Activated CD4-positive, alpha-beta T cell treated with anti-CD3 and anti-CD28 coated beads, Interleukin-2, amount 10 ng/mL, durations not matched to agents 7 days and 5 days (primary cell): Measurements from ENCODE around the gene MFAP1. TPM values are rescaled to one million over a fixed set of nuclear protein-coding genes. Genes with fewer than 3 reads are reported as not detected.

ENCODE experiments used
- CTCF ChIA-PET: fragments of 350-600 bp; sonication (Branson Sonifier 250); formaldehyde crosslinking; loops from one replicate; lab custom pipeline; 2021; ENCODE audit warnings: antibody characterized with exemption; lab: Charles Lee
- POLR2A ChIA-PET: fragments of 350-600 bp; sonication (Branson Sonifier 250); formaldehyde crosslinking; loops from one replicate; lab custom pipeline; 2021; ENCODE audit warnings: antibody characterized with exemption; lab: Charles Lee
- DNase-seq: peaks from one replicate; pipeline ENCODE4 v3.0.0-alpha.2; 2020
- H3K27ac Mint-ChIP-seq: one replicate; pipeline ENCODE4 v1.8.0; 2021; ENCODE audit warnings: mild to moderate bottlenecking, moderate library complexity, mixed read lengths
- H3K27me3 Mint-ChIP-seq: one replicate; pipeline ENCODE4 v1.8.0; 2021; ENCODE audit warnings: mixed read lengths
- H3K36me3 Mint-ChIP-seq: one replicate; pipeline ENCODE4 v1.8.0; 2021; ENCODE audit warnings: low read depth, mixed read lengths
- H3K4me1 Mint-ChIP-seq: one replicate; pipeline ENCODE4 v1.8.0; 2021; ENCODE audit warnings: mixed read lengths
- H3K4me3 Mint-ChIP-seq: one replicate; pipeline ENCODE4 v1.8.0; 2021; ENCODE audit warnings: mild to moderate bottlenecking, moderate library complexity, mixed read lengths
- H3K9me3 Mint-ChIP-seq: one replicate; pipeline ENCODE4 v1.8.0; 2021; ENCODE audit warnings: mixed read lengths
- total RNA-seq, 2 experiments: library from RNA; stranded (reverse); gene quantifications; one replicate each; pipeline ENCODE4 v1.2.3, GENCODE V29; 2021

Gene MFAP1
- total RNA-seq, 2 experiments from 2014 or later = 38.8 to 42.2 TPM

- peak overlapping the region; percentile 98 for H3K27ac Mint-ChIP-seq
- H3K9me3 Mint-ChIP-seq = no peaks in the 10 kb centered on the region
- CTCF ChIA-PET = interaction anchor here (1.0 kb wide), 1 partner anchor 12 kb away, joined by 3 read pairs; no protein-coding TSS in a partner anchor
- peaks cover 51% of the 10 kb centered on the region for H3K36me3 Mint-ChIP-seq
- H3K4me1 Mint-ChIP-seq = peaks cover 47% of the 10 kb centered on the region
- POLR2A ChIA-PET = interaction anchor here (0.8 to 1.2 kb wide), 2 partner anchors 32 to 34 kb away, joined by 3 read pairs; partner anchors contain the start of gene MFAP1
- H3K4me3 Mint-ChIP-seq = peak overlapping the region; percentile 93
- H3K27me3 Mint-ChIP-seq = no peaks in the 10 kb centered on the region
- DNase-seq = peak; percentile 32
Measured at GRCh38 chr15:43792761-43793476, 31.6 kb downstream of the MFAP1 start.

GRCh38 chr15:43791993-43792760, 32.3 kb downstream of the MFAP1 start, which contains the start of gene SERF2:
Gene SERF2 (plus strand): TSS chr15:43792320. CDS start chr15:43792377, 57 bp downstream.
- no peaks in the 10 kb centered on the region for H3K9me3 Mint-ChIP-seq
- H3K27ac Mint-ChIP-seq = peak within 1 kb of the TSS; percentile 98
- H3K27me3 Mint-ChIP-seq = no peaks in the 10 kb centered on the region
- ChIA-PET POLR2A (interaction anchor here (1.2 kb wide), 1 partner anchor 32 kb away, joined by 3 read pairs; the partner anchor contains the start of gene MFAP1), CTCF (interaction anchor here (1.0 to 1.6 kb wide), 3 partner anchors 9 to 16 kb away, joined by 3 to 8 read pairs (median 3); partner anchors contain the start of genes ELL3 and HYPK)
- peak; percentile 100 for DNase-seq
- peaks cover 44% of the 10 kb centered on the region for H3K4me1 Mint-ChIP-seq
- peaks cover 47% of the 10 kb centered on the region for H3K36me3 Mint-ChIP-seq
- peak within 1 kb of the TSS; percentile 93 for H3K4me3 Mint-ChIP-seq

- Mint-ChIP-seq H3K27me3 (no peaks in the 10 kb centered on the region), H3K36me3 (peaks cover 23% of the 10 kb centered on the region), H3K4me1 (peaks cover 19% of the 10 kb centered on the region), H3K9me3 (no peaks in the 10 kb centered on the region), H3K27ac (no peak overlapping the region), H3K4me3 (no peak overlapping the region)
- POLR2A ChIA-PET = no interaction called here
- DNase-seq = no peak
- CTCF ChIA-PET = interaction anchor here (2.5 kb wide), 1 partner anchor 13 kb away, joined by 8 read pairs; the partner anchor contains the start of gene ELL3
Measured at GRCh38 chr15:43789409-43789808, 35.1 kb downstream of the MFAP1 start.

- Mint-ChIP-seq H3K27ac (peak overlapping the region; percentile 42), H3K9me3 (no peaks in the 10 kb centered on the region), H3K36me3 (peaks cover 5% of the 10 kb centered on the region), H3K27me3 (peaks cover 3% of the 10 kb centered on the region), H3K4me1 (peaks cover 36% of the 10 kb centered on the region), H3K4me3 (peak overlapping the region; percentile 8)
- ChIA-PET CTCF (no interaction called here), POLR2A (no interaction called here)
- no peak for DNase-seq
Measured at GRCh38 chr15:43779016-43779415, 45.5 kb downstream of the MFAP1 start.

GRCh38 chr15:43777267-43777914, 47.1 kb downstream of the MFAP1 start:
- no peaks in the 10 kb centered on the region for H3K9me3 Mint-ChIP-seq
- peak overlapping the region; percentile 95 for H3K27ac Mint-ChIP-seq
- peaks cover 3% of the 10 kb centered on the region for H3K27me3 Mint-ChIP-seq
- H3K4me3 Mint-ChIP-seq = peak overlapping the region; percentile 92
- ChIA-PET CTCF (interaction anchor here (0.9 to 2.5 kb wide), 7 partner anchors 8 to 31 kb away, joined by 3 to 8 read pairs (median 3); partner anchors contain the start of gene PDIA3), POLR2A (interaction anchor here (0.9 to 1.2 kb wide), 2 partner anchors 23 to 47 kb away, joined by 3 to 4 read pairs; partner anchors contain the start of genes HYPK and MFAP1)
- peaks cover 36% of the 10 kb centered on the region for H3K4me1 Mint-ChIP-seq
- H3K36me3 Mint-ChIP-seq = peaks cover 14% of the 10 kb centered on the region
- DNase-seq = peak; percentile 87

GRCh38 chr15:43776718-43777266, 47.7 kb downstream of the MFAP1 start, which contains the start of gene ELL3:
Gene ELL3 (minus strand): TSS chr15:43776966. CDS start chr15:43776901, 65 bp downstream.
- POLR2A ChIA-PET = interaction anchor here (0.9 to 1.2 kb wide), 2 partner anchors 24 to 48 kb away, joined by 3 to 4 read pairs; partner anchors contain the start of genes HYPK and MFAP1
- H3K27me3 Mint-ChIP-seq = peaks cover 3% of the 10 kb centered on the region
- peaks cover 20% of the 10 kb centered on the region for H3K36me3 Mint-ChIP-seq
- peak; percentile 81 for DNase-seq
- H3K4me3 Mint-ChIP-seq = peak within 1 kb of the TSS; percentile 92
- peaks cover 36% of the 10 kb centered on the region for H3K4me1 Mint-ChIP-seq
- CTCF ChIA-PET = interaction anchor here (1.0 to 2.5 kb wide), 6 partner anchors 9 to 31 kb away, joined by 3 to 8 read pairs (median 4); partner anchors contain the start of gene PDIA3
- no peaks in the 10 kb centered on the region for H3K9me3 Mint-ChIP-seq
- peak within 1 kb of the TSS; percentile 95 for H3K27ac Mint-ChIP-seq

- Mint-ChIP-seq H3K27me3 (peaks cover 3% of the 10 kb centered on the region), H3K36me3 (peaks cover 26% of the 10 kb centered on the region), H3K4me1 (peaks cover 36% of the 10 kb centered on the region), H3K27ac (peak overlapping the region; percentile 62), H3K9me3 (no peaks in the 10 kb centered on the region), H3K4me3 (peak overlapping the region; percentile 92)
- CTCF ChIA-PET = interaction anchor here (0.6 to 2.5 kb wide), 6 partner anchors 10 to 30 kb away, joined by 3 to 8 read pairs (median 4); partner anchors contain the start of gene PDIA3
- POLR2A ChIA-PET = interaction anchor here (0.9 to 1.2 kb wide), 2 partner anchors 25 to 48 kb away, joined by 3 to 4 read pairs; partner anchors contain the start of genes HYPK and MFAP1
- no peak for DNase-seq
Measured at GRCh38 chr15:43776101-43776717, 48.3 kb downstream of the MFAP1 start.

GRCh38 chr15:43775411-43775965, 49.0 kb downstream of the MFAP1 start:
- peaks cover 3% of the 10 kb centered on the region for H3K27me3 Mint-ChIP-seq
- H3K9me3 Mint-ChIP-seq = no peaks in the 10 kb centered on the region
- POLR2A ChIA-PET = no interaction called here
- H3K36me3 Mint-ChIP-seq = peaks cover 32% of the 10 kb centered on the region
- no peak for DNase-seq
- H3K4me1 Mint-ChIP-seq = peaks cover 36% of the 10 kb centered on the region
- H3K27ac Mint-ChIP-seq = peak overlapping the region; percentile 62
- H3K4me3 Mint-ChIP-seq = peak overlapping the region; percentile 92
- CTCF ChIA-PET = interaction anchor here (2.5 kb wide), 1 partner anchor 13 kb away, joined by 8 read pairs; no protein-coding TSS in a partner anchor

- H3K4me3 Mint-ChIP-seq = no peak overlapping the region
- H3K9me3 Mint-ChIP-seq = no peaks in the 10 kb centered on the region
- H3K27ac Mint-ChIP-seq = no peak overlapping the region
- peaks cover 45% of the 10 kb centered on the region for H3K36me3 Mint-ChIP-seq
- ChIA-PET CTCF (no interaction called here), POLR2A (interaction anchor here (0.8 kb wide), 1 partner anchor 24 kb away, joined by 7 read pairs; no protein-coding TSS in a partner anchor)
- peaks cover 32% of the 10 kb centered on the region for H3K4me1 Mint-ChIP-seq
- no peak for DNase-seq
- peaks cover 2% of the 10 kb centered on the region for H3K27me3 Mint-ChIP-seq
Measured at GRCh38 chr15:43774062-43774461, 50.4 kb downstream of the MFAP1 start.

GRCh38 chr15:43772624-43773023, 51.9 kb downstream of the MFAP1 start:
- no peak overlapping the region for H3K27ac Mint-ChIP-seq
- no peaks in the 10 kb centered on the region for H3K27me3 Mint-ChIP-seq
- no peaks in the 10 kb centered on the region for H3K9me3 Mint-ChIP-seq
- POLR2A ChIA-PET = no interaction called here
- H3K36me3 Mint-ChIP-seq = peaks cover 47% of the 10 kb centered on the region
- H3K4me1 Mint-ChIP-seq = peaks cover 25% of the 10 kb centered on the region
- H3K4me3 Mint-ChIP-seq = no peak overlapping the region
- no peak for DNase-seq
- CTCF ChIA-PET = no interaction called here

GRCh38 chr15:43771816-43772215, 52.7 kb downstream of the MFAP1 start:
- Mint-ChIP-seq H3K27ac (no peak overlapping the region), H3K9me3 (no peaks in the 10 kb centered on the region), H3K27me3 (no peaks in the 10 kb centered on the region), H3K4me3 (no peak overlapping the region), H3K36me3 (peaks cover 47% of the 10 kb centered on the region), H3K4me1 (peaks cover 18% of the 10 kb centered on the region)
- no peak for DNase-seq
- ChIA-PET POLR2A (no interaction called here), CTCF (interaction anchor here (0.6 to 1.5 kb wide), 4 partner anchors 11 to 39 kb away, joined by 3 to 5 read pairs (median 4); no protein-coding TSS in a partner anchor)
